HEK293T (cell line): ENCODE measurements around the gene NT5DC2.

Experiments used
- CTCF ChIA-PET: fragments of 350-600 bp; formaldehyde crosslinking; extraction: SDS; loops from one replicate; lab custom pipeline; 2021; ENCODE audit warnings: antibody characterized with exemption, inconsistent platforms; lab: Yijun Ruan, JAX
- POLR2A ChIA-PET: fragments of 350-600 bp; formaldehyde crosslinking; extraction: SDS; loops from one replicate; lab custom pipeline; 2020; ENCODE audit warnings: antibody characterized with exemption, inconsistent platforms; lab: Yijun Ruan, JAX
- DNase-seq: peaks from one replicate; pipeline ENCODE4 v3.0.0; 2012; ENCODE audit warnings: mixed read lengths; ENCODE audit errors: extremely low spot score
- ARNT ChIP-seq: fragments of 450-650 bp; IDR thresholded peaks from 2 replicates; pipeline ENCODE4 v1.6.1; 2017; ENCODE audit warnings: mild to moderate bottlenecking
- BHLHE40 ChIP-seq: fragments of 450-650 bp; IDR thresholded peaks from 2 replicates; pipeline ENCODE4 v1.6.1; 2016; ENCODE audit warnings: mild to moderate bottlenecking, moderate library complexity, borderline replicate concordance
- CTBP1 ChIP-seq: fragments of 450-650 bp; IDR thresholded peaks from 2 replicates; pipeline ENCODE4 v1.6.1; 2016; ENCODE audit warnings: borderline replicate concordance
- ELF4 ChIP-seq: fragments of 450-650 bp; IDR thresholded peaks from 2 replicates; pipeline ENCODE4 v1.6.1; 2017; ENCODE audit warnings: antibody characterized with exemption
- FOXA1 ChIP-seq: fragments of 450-650 bp; IDR thresholded peaks from 2 replicates; pipeline ENCODE4 v1.6.1; 2016; ENCODE audit warnings: mild to moderate bottlenecking
- FOXK2 ChIP-seq: fragments of 450-650 bp; IDR thresholded peaks from 2 replicates; pipeline ENCODE4 v1.6.1; 2016; ENCODE audit warnings: mild to moderate bottlenecking
- FOXM1 ChIP-seq: fragments of 450-650 bp; IDR thresholded peaks from 2 replicates; pipeline ENCODE4 v1.6.1; 2017; ENCODE audit warnings: mild to moderate bottlenecking, borderline replicate concordance
- HDGF ChIP-seq: fragments of 450-650 bp; IDR thresholded peaks from 2 replicates; pipeline ENCODE4 v1.6.1; 2017; ENCODE audit warnings: antibody characterized with exemption, borderline replicate concordance
- L3MBTL2 ChIP-seq: fragments of 450-650 bp; conservative IDR thresholded peaks from 2 replicates; pipeline ENCODE4 v1.6.1; 2016; ENCODE audit warnings: mild to moderate bottlenecking
- LEF1 ChIP-seq: fragments of 450-650 bp; IDR thresholded peaks from 2 replicates; pipeline ENCODE4 v1.6.1; 2017; ENCODE audit warnings: mild to moderate bottlenecking, borderline replicate concordance
- NFRKB ChIP-seq: fragments of 450-650 bp; IDR thresholded peaks from 2 replicates; pipeline ENCODE4 v1.6.1; 2016; ENCODE audit warnings: mild to moderate bottlenecking, moderate library complexity
- PKNOX1 ChIP-seq: fragments of 450-650 bp; IDR thresholded peaks from 2 replicates; pipeline ENCODE4 v1.6.1; 2016
- SP1 ChIP-seq: fragments of 450-650 bp; IDR thresholded peaks from 2 replicates; pipeline ENCODE4 v1.6.1; 2017
- SUZ12 ChIP-seq: fragments of 450-650 bp; IDR thresholded peaks from 2 replicates; pipeline ENCODE4 v1.6.1; 2016; ENCODE audit warnings: mild to moderate bottlenecking
- TARDBP ChIP-seq: fragments of 450-650 bp; IDR thresholded peaks from 2 replicates; pipeline ENCODE4 v1.6.1; 2016
- ZNF384 ChIP-seq: fragments of 450-650 bp; IDR thresholded peaks from 2 replicates; pipeline ENCODE4 v1.6.1; 2016

Gene NT5DC2

DNA sequence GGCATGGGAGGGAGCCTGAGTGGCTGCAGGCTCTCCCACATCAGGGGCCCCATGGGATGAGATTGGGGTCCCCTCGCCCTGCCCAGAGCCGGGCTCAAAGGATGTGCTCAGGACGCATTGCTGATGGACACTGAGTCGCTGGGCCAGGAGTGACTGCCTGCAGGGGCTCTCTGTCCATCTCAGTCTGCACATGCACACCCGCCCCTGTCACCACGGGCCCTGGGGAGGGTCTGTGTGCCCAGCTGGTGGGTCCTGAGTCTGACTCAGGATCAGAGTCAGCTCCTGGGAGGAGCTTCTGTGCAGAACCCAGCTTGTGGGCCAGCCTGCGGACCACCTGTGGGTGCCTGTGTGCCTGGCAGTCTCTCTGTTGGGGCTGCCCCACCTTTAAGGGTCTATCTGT, 20.4 kb downstream of the NT5DC2 start:
- CTCF ChIA-PET = no interaction called here
- TF ChIP-seq ARNT (no peak), ZNF384 (no peak), NFRKB (no peak), CTBP1 (no peak), ELF4 (no peak), SUZ12 (no peak), FOXM1 (no peak), BHLHE40 (no peak), SP1 (no peak), L3MBTL2 (no peak)
- DNase-seq = no peak
- POLR2A ChIA-PET = no interaction called here

DNA sequence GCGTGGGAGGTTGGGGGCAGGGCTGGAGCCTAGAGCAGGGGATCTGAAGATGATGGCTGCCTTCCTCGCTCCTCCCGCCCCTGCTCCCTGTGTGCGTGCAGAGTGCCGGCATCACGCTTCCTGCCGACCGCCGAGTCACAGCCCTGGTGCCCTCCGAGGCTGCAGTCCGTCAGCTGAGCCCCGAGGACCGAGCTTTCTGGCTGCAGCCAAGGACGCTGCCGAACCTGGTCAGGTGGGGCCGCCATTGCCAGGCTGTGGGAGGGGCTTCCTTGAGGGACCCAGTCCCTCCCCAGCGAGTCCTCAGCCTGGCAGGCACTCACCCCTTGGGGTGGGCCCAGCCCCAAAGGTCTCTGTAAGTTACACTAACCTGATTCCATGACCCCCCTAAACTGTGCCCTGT, 20.9 kb downstream of the NT5DC2 start:
- DNase-seq = no peak
- TF ChIP-seq ZNF384 = no peak
- no peak for TF ChIP-seq BHLHE40
- TF ChIP-seq ARNT = no peak
- TF ChIP-seq LEF1 = no peak
- TF ChIP-seq ELF4 = no peak
- TF ChIP-seq SUZ12 = no peak
- TF ChIP-seq HDGF = no peak
- no peak for TF ChIP-seq CTBP1
- no peak for TF ChIP-seq NFRKB
- no peak for TF ChIP-seq FOXA1
- no peak for TF ChIP-seq TARDBP
- no peak for TF ChIP-seq L3MBTL2
- no peak for TF ChIP-seq SP1
- no peak for TF ChIP-seq FOXK2
- TF ChIP-seq PKNOX1 = no peak
- no peak for TF ChIP-seq FOXM1
- ChIA-PET POLR2A (no interaction called here), CTCF (no interaction called here)

- POLR2A ChIA-PET = no interaction called here
- CTCF ChIA-PET = no interaction called here
- no peak for TF ChIP-seq SUZ12
- DNase-seq = no peak
Measured at GRCh38 chr3:52512105-52512504, 21.6 kb downstream of the NT5DC2 start.

DNA sequence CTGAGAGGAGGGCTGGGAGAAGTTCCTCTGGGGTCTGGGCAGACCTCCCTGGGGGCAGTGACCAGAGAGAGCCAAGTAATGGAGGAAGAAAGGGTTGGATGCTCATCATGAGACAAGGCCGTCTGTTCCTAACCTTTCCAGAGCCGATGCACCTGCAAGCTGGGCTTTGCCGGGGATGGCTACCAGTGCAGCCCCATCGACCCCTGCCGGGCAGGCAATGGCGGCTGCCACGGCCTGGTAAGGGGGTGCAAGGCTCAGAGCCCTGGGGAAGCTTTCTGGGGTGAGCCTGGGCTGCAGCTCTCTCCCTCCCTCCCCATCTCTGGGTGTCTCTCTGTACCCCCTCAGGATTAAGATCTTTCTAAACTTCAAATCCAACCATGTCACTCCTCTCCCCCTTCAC, 22.1 kb downstream of the NT5DC2 start:
- ChIA-PET POLR2A (no interaction called here), CTCF (no interaction called here)

DNA sequence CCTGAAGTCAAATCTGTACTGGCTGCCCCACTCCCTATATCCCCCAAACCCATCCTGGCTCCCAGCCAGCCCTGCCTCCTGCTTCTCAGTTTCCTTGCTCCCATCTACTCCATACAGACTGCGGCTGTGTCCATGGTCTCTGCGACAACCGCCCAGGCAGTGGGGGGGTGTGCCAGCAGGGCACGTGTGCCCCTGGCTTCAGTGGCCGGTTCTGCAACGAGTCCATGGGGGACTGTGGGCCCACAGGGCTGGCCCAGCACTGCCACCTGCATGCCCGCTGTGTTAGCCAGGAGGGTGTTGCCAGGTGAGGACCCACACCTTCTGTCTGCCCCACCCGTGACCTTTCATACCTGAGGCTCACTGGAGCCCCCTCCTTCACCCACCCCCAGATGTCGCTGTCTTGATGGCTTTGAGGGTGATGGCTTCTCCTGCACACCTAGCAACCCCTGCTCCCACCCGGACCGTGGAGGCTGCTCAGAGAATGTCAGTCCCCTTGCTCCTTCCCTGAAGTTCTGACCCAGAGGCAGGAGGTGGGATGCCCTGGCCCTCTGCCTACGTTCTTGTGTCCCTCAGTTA, 23.8 kb downstream of the NT5DC2 start:
- ChIA-PET CTCF (no interaction called here), POLR2A (no interaction called here)
- TF ChIP-seq BHLHE40 (no peak), TARDBP (no peak)
- DNase-seq = no peak

More for the DNA sequence above, 22.1 kb downstream of the NT5DC2 start:
- no peak for TF ChIP-seq L3MBTL2
- no peak for TF ChIP-seq SP1
- no peak for TF ChIP-seq HDGF
- TF ChIP-seq FOXK2 = no peak
- no peak for TF ChIP-seq PKNOX1
- TF ChIP-seq LEF1 = no peak
- no peak for TF ChIP-seq CTBP1
- no peak for TF ChIP-seq BHLHE40
- TF ChIP-seq NFRKB = no peak
- no peak for TF ChIP-seq TARDBP
- no peak for TF ChIP-seq ARNT
- no peak for TF ChIP-seq ZNF384
- TF ChIP-seq FOXA1 = no peak
- TF ChIP-seq SUZ12 = no peak
- TF ChIP-seq ELF4 = no peak
- no peak for TF ChIP-seq FOXM1
- no peak for DNase-seq

DNA sequence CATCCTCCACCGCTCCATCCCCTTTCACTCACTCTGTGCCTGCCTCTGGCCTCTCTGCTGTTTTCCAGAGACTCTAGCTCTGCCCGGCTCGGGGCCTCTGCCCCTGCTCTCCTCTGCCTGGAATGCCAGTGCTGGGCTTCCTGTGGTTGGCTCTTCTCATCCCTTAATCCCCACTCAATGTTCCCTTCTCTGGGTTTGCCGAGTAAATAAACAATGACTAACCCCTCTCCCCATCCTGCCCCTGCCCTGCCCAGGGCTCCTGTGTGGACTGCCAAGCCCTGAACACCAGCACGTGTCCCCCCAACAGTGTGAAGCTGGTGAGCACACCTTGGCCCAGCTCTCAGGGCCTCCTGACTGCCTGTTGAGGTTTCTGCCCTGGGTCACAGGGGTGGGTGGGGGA, 26.3 kb downstream of the NT5DC2 start:
- ChIA-PET POLR2A (no interaction called here), CTCF (no interaction called here)
- DNase-seq = no peak
- no peak for TF ChIP-seq TARDBP
- TF ChIP-seq NFRKB = no peak
- TF ChIP-seq HDGF = no peak
- no peak for TF ChIP-seq SUZ12
- TF ChIP-seq L3MBTL2 = no peak
- no peak for TF ChIP-seq LEF1
- TF ChIP-seq ARNT = no peak
- no peak for TF ChIP-seq SP1
- no peak for TF ChIP-seq ZNF384
- TF ChIP-seq FOXA1 = no peak
- TF ChIP-seq CTBP1 = no peak
- no peak for TF ChIP-seq FOXM1
- TF ChIP-seq PKNOX1 = no peak
- TF ChIP-seq FOXK2 = no peak
- TF ChIP-seq ELF4 = no peak
- no peak for TF ChIP-seq BHLHE40
